HepG2 (cell line): ENCODE data around the gene SMYD2. TPM values are rescaled to one million over a fixed set of nuclear protein-coding genes. Genes with fewer than 3 reads are reported as not detected.

Experiments used
- ATAC-seq: fragments of 200-7000 bp; cut with Tn5 transposase; 3 replicates; pipeline ENCODE4 v1.9.1; 2020; ENCODE audit warnings: mild to moderate bottlenecking, moderate library complexity
- BruUV-seq: library from RNA; stranded (reverse); fragments of 400-500 nt; replicated peaks from 2 replicates; lab custom pipeline; 2021; lab: Mats Ljungman, UMichigan
- CTCF ChIA-PET: fragments of 300-600 bp; formaldehyde crosslinking; extraction: SDS; loops from one replicate; lab custom pipeline; 2021; ENCODE audit warnings: low total read pairs, inconsistent platforms, low intra/inter-chr PET ratio; lab: Yijun Ruan, JAX
- POLR2A ChIA-PET: fragments of 350-600 bp; sonication (Branson Sonifier 250); formaldehyde crosslinking; loops from one replicate; lab custom pipeline; 2020; ENCODE audit warnings: antibody characterized with exemption, inconsistent platforms; lab: Yijun Ruan, JAX
- DNase-seq: peaks from one replicate; pipeline ENCODE4 v3.0.0-alpha.2; 2015; ENCODE audit warnings: low spot score
- FAIRE-seq: peaks from 3 replicates; lab custom pipeline; 2011; peaks lifted over from hg19 to GRCh38; lab: Jason Lieb, UNC
- H2AFZ ChIP-seq: one replicate; pipeline ENCODE4 v1.6.1; 2011; ENCODE audit warnings: low read length, inconsistent platforms
- H3K27ac ChIP-seq: fragments of 300-600 bp; 3 replicates; pipeline ENCODE4 v1.8.0; 2011; ENCODE audit warnings: mixed run types, mild to moderate bottlenecking, mixed read lengths, low read length, inconsistent platforms; ENCODE audit not compliant: insufficient read depth; ENCODE audit errors: extremely low read length
- H3K27me3 ChIP-seq, 2 experiments: fragments of 200-600 bp in 1 of 2; 2 replicates in 1 of 2; 3 replicates in 1 of 2; pipeline versions ENCODE4 v1.6.0 to v1.8.0; 2011; ENCODE audit warnings: low read length in 2 of 2, mild to moderate bottlenecking in 2 of 2, moderate library complexity in 2 of 2, inconsistent platforms in 1 of 2; ENCODE audit not compliant: insufficient read depth in 2 of 2, control insufficient read depth in 1 of 2
- H3K36me3 ChIP-seq, 2 experiments: fragments of 200-600 bp in 1 of 2; replicated peaks in 1 of 2; 2 replicates in 1 of 2; 3 replicates in 1 of 2; pipeline versions ENCODE4 v1.5.1 to v1.8.0; 2011; ENCODE audit warnings: low read length in 2 of 2, inconsistent platforms in 1 of 2; ENCODE audit not compliant: insufficient read depth in 2 of 2, control insufficient read depth in 1 of 2
- H3K4me1 ChIP-seq: 2 replicates; pipeline ENCODE4 v1.5.1; 2012; ENCODE audit warnings: low read length, inconsistent platforms; ENCODE audit not compliant: insufficient read depth
- H3K4me2 ChIP-seq: 2 replicates; pipeline ENCODE4 v1.6.0; 2011; ENCODE audit warnings: low read depth, low read length, inconsistent platforms
- H3K4me3 ChIP-seq, 3 experiments: fragments of 200-600 bp in 1 of 3; sonication (generic), shearing (Covaris generic) in 1 of 3; replicated peaks in 1 of 3; 2 replicates each; pipeline ENCODE4 v1.5.1; 2011 to 2016; ENCODE audit warnings: low read length in 3 of 3, inconsistent platforms in 2 of 3, low read depth in 2 of 3, mild to moderate bottlenecking in 2 of 3, control low read depth in 1 of 3, mixed read lengths in 1 of 3; ENCODE audit not compliant: insufficient read depth in 1 of 3
- H3K79me2 ChIP-seq: one replicate; pipeline ENCODE4 v1.6.1; 2011; ENCODE audit warnings: low read length, inconsistent platforms; ENCODE audit not compliant: insufficient read depth
- H3K9ac ChIP-seq: 2 replicates; pipeline ENCODE4 v1.6.0; 2011; ENCODE audit warnings: mild to moderate bottlenecking, low read depth, low read length, inconsistent platforms; ENCODE audit not compliant: insufficient read depth
- H3K9me3 ChIP-seq: 2 replicates; pipeline ENCODE4 v1.5.1; 2012; ENCODE audit warnings: mild to moderate bottlenecking, low read length
- H4K20me1 ChIP-seq: 2 replicates; pipeline ENCODE4 v1.6.0; 2011; ENCODE audit warnings: inconsistent platforms, mild to moderate bottlenecking, low read length, moderate library complexity; ENCODE audit not compliant: insufficient read depth
- NONO ChIP-seq, 2 experiments: fragments of 450-650 bp in 1 of 2; sonication (generic) in 1 of 2; formaldehyde crosslinking in 1 of 2; IDR thresholded peaks in 1 of 2; conservative IDR thresholded peaks in 1 of 2; 2 replicates each; pipeline versions ENCODE4 v1.6.1 to v1.8.0; 2017 to 2022; ENCODE audit warnings: mild to moderate bottlenecking in 1 of 2, missing genetic modification reagents in 1 of 2, moderate library complexity in 1 of 2
- NR2C2 ChIP-seq: sonication (generic); formaldehyde crosslinking; IDR thresholded peaks from 2 replicates; pipeline ENCODE4 v1.4.0; 2020; ENCODE audit warnings: missing genetic modification reagents, mild to moderate bottlenecking, moderate library complexity, borderline replicate concordance
- TCF12 ChIP-seq, 2 experiments: fragments of 450-650 bp in 1 of 2; sonication (generic) in 1 of 2; formaldehyde crosslinking in 1 of 2; IDR thresholded peaks; 2 replicates each; pipeline versions ENCODE4 v1.6.1 to v1.8.0; 2017 to 2022; ENCODE audit warnings: antibody characterized with exemption in 1 of 2, mild to moderate bottlenecking in 1 of 2, missing genetic modification reagents in 1 of 2, moderate library complexity in 1 of 2
- WIZ ChIP-seq: sonication (generic); formaldehyde crosslinking; IDR thresholded peaks from 2 replicates; pipeline ENCODE4 v1.5.1; 2020; ENCODE audit warnings: mild to moderate bottlenecking, missing genetic modification reagents
- ZNF720 ChIP-seq: sonication (generic); formaldehyde crosslinking; IDR thresholded peaks from 2 replicates; pipeline ENCODE4 v1.4.0; 2020; ENCODE audit warnings: missing genetic modification reagents
- ZNF772 ChIP-seq: sonication (generic); formaldehyde crosslinking; IDR thresholded peaks from 2 replicates; pipeline ENCODE4 v1.5.0; 2020; ENCODE audit warnings: mild to moderate bottlenecking, missing genetic modification reagents
- ZNF816 ChIP-seq: sonication (generic); formaldehyde crosslinking; IDR thresholded peaks from 2 replicates; pipeline ENCODE4 v1.8.0; 2022; ENCODE audit warnings: missing genetic modification reagents, mild to moderate bottlenecking, borderline replicate concordance
- WGBS: methylation state at CpG from one replicate; pipeline ENCODE4 v1.1.6; 2017; ENCODE audit warnings: low lambda C conversion rate; 5-methylcytosine and 5-hydroxymethylcytosine counted together
- in situ Hi-C: cut with HindIII; loops from 2 replicates; pipeline ENCODE4 v1.10.0; 2017; ENCODE audit warnings: low pct_unique_long_range_greater_than_20kb; ENCODE audit not compliant: extremely low pct_ligation_motif_present
- intact Hi-C: fragments of 100-400 bp; cut with micrococcal nuclease; formaldehyde crosslinking; loops from one replicate; pipeline ENCODE4 v1.10.0; 2022; ENCODE audit not compliant: unreplicated experiment
- polyA plus RNA-seq, 8 experiments: library from polyadenylated mRNA; depleted of rRNA in 3 of 8; stranded (reverse) in 7 of 8; unstranded in 1 of 8; fragments of >200 nt; fragmentation: Illumina TruSeq in 4 of 8; extraction: Trizol in 4 of 8; gene quantifications; 2 replicates each; pipeline versions ENCODE4 v1.2.1 to v1.2.3, GENCODE V29; 2011 to 2016; ENCODE audit warnings: low read depth in 4 of 8, missing spikeins in 1 of 8, mixed read lengths in 1 of 8; ENCODE audit not compliant: insufficient read depth in 1 of 8
- total RNA-seq, 5 experiments: library from RNA; depleted of rRNA; stranded (reverse); fragments of >200 nt; fragmentation: Illumina TruSeq; extraction: Trizol; gene quantifications; 2 replicates each; pipeline ENCODE4 v1.2.3, GENCODE V29; 2016; ENCODE audit warnings: low read depth in 1 of 5
- TF ChIP-seq, protein P1 (sequence below): sonication (generic); formaldehyde crosslinking; IDR thresholded peaks from 2 replicates; pipeline ENCODE4 v1.4.0; 2020; ENCODE audit warnings: missing genetic modification reagents
- TF ChIP-seq, protein P2 (sequence below): sonication (generic); formaldehyde crosslinking; IDR thresholded peaks from 2 replicates; pipeline ENCODE4 v1.5.1; 2020; ENCODE audit warnings: mild to moderate bottlenecking, missing genetic modification reagents, borderline replicate concordance
- TF ChIP-seq, protein P3 (sequence below), 2 experiments: fragments of 450-650 bp in 1 of 2; sonication (generic) in 1 of 2; formaldehyde crosslinking in 1 of 2; IDR thresholded peaks; 2 replicates each; pipeline versions ENCODE4 v1.6.1 to v1.8.0; 2016 to 2022; ENCODE audit warnings: antibody characterized with exemption in 1 of 2, mild to moderate bottlenecking in 1 of 2, missing genetic modification reagents in 1 of 2

Gene SMYD2
- total and polyA plus RNA-seq, 2 of the 13 experiments (the other 11 are each of a cell fraction or from before 2014, with no cell fraction given) = 72.7 to 139 TPM

DNA sequence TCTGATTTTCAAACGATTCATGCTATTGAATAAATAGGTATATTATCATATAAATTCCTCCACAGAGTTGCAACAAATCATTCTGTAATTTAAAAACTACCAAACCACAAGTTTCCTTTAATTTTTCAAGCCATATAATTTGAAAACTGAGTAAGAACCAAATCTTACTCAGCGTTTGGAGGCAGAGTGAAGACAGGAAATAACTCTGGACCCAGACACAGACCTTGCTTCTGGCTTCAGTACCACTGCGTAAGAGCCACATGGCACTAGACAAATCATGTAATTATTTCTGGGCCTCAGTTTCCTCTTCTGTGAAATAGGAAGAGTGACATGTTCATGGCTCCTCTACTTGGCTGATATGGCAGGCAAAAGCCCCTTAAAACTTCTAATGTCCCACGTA is 82.4 kb downstream of the SMYD2 start (continued):
- TF ChIP-seq, protein P1, sequence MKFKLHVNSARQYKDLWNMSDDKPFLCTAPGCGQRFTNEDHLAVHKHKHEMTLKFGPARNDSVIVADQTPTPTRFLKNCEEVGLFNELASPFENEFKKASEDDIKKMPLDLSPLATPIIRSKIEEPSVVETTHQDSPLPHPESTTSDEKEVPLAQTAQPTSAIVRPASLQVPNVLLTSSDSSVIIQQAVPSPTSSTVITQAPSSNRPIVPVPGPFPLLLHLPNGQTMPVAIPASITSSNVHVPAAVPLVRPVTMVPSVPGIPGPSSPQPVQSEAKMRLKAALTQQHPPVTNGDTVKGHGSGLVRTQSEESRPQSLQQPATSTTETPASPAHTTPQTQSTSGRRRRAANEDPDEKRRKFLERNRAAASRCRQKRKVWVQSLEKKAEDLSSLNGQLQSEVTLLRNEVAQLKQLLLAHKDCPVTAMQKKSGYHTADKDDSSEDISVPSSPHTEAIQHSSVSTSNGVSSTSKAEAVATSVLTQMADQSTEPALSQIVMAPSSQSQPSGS (CRISPR knock-in tag) = no peak
- TF ChIP-seq WIZ (no peak), NONO (IDR thresholded peaks at IDR 0.05) (no peak), NONO (CRISPR knock-in tag; conservative IDR thresholded peaks at IDR 0.05) (no peak), ZNF816 (CRISPR knock-in tag) (no peak)
- TF ChIP-seq, protein P2, sequence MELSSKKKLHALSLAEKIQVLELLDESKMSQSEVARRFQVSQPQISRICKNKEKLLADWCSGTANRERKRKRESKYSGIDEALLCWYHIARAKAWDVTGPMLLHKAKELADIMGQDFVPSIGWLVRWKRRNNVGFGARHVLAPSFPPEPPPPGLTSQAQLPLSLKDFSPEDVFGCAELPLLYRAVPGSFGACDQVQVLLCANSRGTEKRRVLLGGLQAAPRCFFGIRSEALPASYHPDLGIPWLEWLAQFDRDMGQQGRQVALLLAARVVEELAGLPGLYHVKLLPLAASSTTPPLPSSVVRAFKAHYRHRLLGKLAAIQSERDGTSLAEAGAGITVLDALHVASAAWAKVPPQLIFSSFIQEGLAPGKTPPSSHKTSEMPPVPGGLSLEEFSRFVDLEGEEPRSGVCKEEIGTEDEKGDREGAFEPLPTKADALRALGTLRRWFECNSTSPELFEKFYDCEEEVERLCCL (CRISPR knock-in tag) = no peak
- TF ChIP-seq, all 625 proteins: peak for 0

DNA sequence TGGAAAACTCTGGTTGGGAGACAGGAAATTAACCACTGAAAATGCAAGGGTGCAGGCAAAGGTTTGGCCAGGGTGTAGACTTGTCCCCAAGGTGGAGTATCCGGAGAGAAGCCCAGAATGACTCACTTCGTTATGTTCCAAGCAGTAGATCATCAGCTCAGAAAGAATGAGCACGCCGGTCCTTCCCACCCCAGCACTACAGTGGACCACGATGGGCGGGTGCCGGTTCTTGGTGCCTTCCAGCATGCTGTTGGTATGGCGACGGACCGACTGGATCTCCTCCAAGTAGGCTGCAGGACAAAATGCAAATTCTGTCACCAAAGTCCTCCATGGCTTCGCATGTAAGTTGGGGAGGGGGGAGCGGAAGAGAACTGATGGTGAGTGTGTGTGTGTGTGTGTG is 83.4 kb downstream of the SMYD2 start:
- peaks cover 4 to 8% of the 10 kb centered on the region in 2 experiments; a peak in 4 of 5 replicates for H3K36me3 ChIP-seq
- intact Hi-C loops = no loop called here
- no peak overlapping the region for H3K9ac ChIP-seq
- H2AFZ ChIP-seq = no peak overlapping the region
- H3K9me3 ChIP-seq = no peaks in the 10 kb centered on the region
- BruUV-seq = no TSS peak
- 92% methylated on average over 12 of the region's 12 CpGs for WGBS
- H3K4me1 ChIP-seq = peaks cover 16% of the 10 kb centered on the region
- H3K4me2 ChIP-seq = no peak overlapping the region
- H3K27me3 ChIP-seq = no peaks in the 10 kb centered on the region
- ChIA-PET POLR2A (no interaction called here), CTCF (no interaction called here)
- H3K27ac ChIP-seq = no peak overlapping the region
- H4K20me1 ChIP-seq = no peaks in the 10 kb centered on the region
- H3K79me2 ChIP-seq = no peaks in the 10 kb centered on the region
- in situ Hi-C loops = no loop called here
- ATAC-seq (no peak), FAIRE-seq (no peak), DNase-seq (no peak)
- H3K4me3 ChIP-seq = no peak overlapping the region
- TF ChIP-seq TCF12 (IDR thresholded peaks at IDR 0.05) = no peak
- TF ChIP-seq TCF12 (CRISPR knock-in tag; IDR thresholded peaks at IDR 0.05) = no peak
- no peak for TF ChIP-seq ZNF772 (CRISPR knock-in tag)
- TF ChIP-seq ZNF720 (CRISPR knock-in tag) = no peak
- no peak for TF ChIP-seq NR2C2 (CRISPR knock-in tag)
- TF ChIP-seq, protein P3, sequence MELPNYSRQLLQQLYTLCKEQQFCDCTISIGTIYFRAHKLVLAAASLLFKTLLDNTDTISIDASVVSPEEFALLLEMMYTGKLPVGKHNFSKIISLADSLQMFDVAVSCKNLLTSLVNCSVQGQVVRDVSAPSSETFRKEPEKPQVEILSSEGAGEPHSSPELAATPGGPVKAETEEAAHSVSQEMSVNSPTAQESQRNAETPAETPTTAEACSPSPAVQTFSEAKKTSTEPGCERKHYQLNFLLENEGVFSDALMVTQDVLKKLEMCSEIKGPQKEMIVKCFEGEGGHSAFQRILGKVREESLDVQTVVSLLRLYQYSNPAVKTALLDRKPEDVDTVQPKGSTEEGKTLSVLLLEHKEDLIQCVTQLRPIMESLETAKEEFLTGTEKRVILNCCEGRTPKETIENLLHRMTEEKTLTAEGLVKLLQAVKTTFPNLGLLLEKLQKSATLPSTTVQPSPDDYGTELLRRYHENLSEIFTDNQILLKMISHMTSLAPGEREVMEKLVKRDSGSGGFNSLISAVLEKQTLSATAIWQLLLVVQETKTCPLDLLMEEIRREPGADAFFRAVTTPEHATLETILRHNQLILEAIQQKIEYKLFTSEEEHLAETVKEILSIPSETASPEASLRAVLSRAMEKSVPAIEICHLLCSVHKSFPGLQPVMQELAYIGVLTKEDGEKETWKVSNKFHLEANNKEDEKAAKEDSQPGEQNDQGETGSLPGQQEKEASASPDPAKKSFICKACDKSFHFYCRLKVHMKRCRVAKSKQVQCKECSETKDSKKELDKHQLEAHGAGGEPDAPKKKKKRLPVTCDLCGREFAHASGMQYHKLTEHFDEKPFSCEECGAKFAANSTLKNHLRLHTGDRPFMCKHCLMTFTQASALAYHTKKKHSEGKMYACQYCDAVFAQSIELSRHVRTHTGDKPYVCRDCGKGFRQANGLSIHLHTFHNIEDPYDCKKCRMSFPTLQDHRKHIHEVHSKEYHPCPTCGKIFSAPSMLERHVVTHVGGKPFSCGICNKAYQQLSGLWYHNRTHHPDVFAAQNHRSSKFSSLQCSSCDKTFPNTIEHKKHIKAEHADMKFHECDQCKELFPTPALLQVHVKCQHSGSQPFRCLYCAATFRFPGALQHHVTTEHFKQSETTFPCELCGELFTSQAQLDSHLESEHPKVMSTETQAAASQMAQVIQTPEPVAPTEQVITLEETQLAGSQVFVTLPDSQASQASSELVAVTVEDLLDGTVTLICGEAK (IDR thresholded peaks at IDR 0.05) = no peak
- TF ChIP-seq, protein P3 (CRISPR knock-in tag; IDR thresholded peaks at IDR 0.05) = no peak
